Urinary bladder (tissue), 4 donors: Measurements from ENCODE around the gene FBF1. TPM values are rescaled to one million over a fixed set of nuclear protein-coding genes. Genes with fewer than 3 reads are reported as not detected.
"Not testable (repeated sequence)": the region's sequence is repeated elsewhere in the genome, so short reads cannot be mapped to it uniquely, and the experiment has no call there.

Source experiments
- DNase-seq: peaks from one replicate; pipeline ENCODE4 v3.0.0-alpha.2; 2015; ENCODE audit errors: extremely low spot score
- H3K27ac ChIP-seq: one replicate; pipeline ENCODE4 v1.5.1; 2013; ENCODE audit warnings: low read depth, mild to moderate bottlenecking, moderate library complexity
- H3K36me3 ChIP-seq: one replicate; pipeline ENCODE4 v1.6.1; 2013; ENCODE audit warnings: mild to moderate bottlenecking, moderate library complexity; ENCODE audit not compliant: insufficient read depth
- H3K4me1 ChIP-seq: one replicate; pipeline ENCODE4 v1.6.1; 2013; ENCODE audit warnings: mild to moderate bottlenecking, moderate library complexity; ENCODE audit not compliant: insufficient read depth
- H3K4me3 ChIP-seq: one replicate; pipeline ENCODE4 v1.5.1; 2013; ENCODE audit warnings: low read depth, low read length
- WGBS: extraction: QIAGEN DNeasy Blood & Tissue Kit; methylation state at CpG from one replicate; pipeline ENCODE4 v1.1.7; 2013; 5-methylcytosine and 5-hydroxymethylcytosine counted together
- polyA plus RNA-seq: library from polyadenylated mRNA; stranded (reverse); fragments of 200-250 nt; gene quantifications from one replicate; pipeline ENCODE4 v1.2.3, GENCODE V29; 2013
- total RNA-seq: library from RNA; depleted of rRNA; stranded (reverse); fragments of >200 nt; gene quantifications from one replicate; pipeline ENCODE4 v1.2.3, GENCODE V29; 2014
- donor health status: healthy with polysubstance abuse.
- donor health status: healthy.

FBF1 gene
- total and polyA plus RNA-seq, 2 donors: 7.9 to 10.7 TPM

- H3K4me3 ChIP-seq: no peak overlapping the region
- no peak for DNase-seq
- H3K27ac ChIP-seq: peak overlapping the region; percentile 76
- no peaks in the 10 kb centered on the region for H3K4me1 ChIP-seq
- WGBS: 50% methylated on average over 5 of the region's 5 CpGs
- no peaks in the 10 kb centered on the region for H3K36me3 ChIP-seq
Measured at GRCh38 chr17:75875940-75876189, 65.0 kb downstream of the FBF1 start.

- no peak for DNase-seq
- 60% methylated on average over 18 of the region's 18 CpGs for WGBS
- no peaks in the 10 kb centered on the region for H3K4me1 ChIP-seq
Measured at GRCh38 chr17:75875182-75875939, 65.5 kb downstream of the FBF1 start.

DNA sequence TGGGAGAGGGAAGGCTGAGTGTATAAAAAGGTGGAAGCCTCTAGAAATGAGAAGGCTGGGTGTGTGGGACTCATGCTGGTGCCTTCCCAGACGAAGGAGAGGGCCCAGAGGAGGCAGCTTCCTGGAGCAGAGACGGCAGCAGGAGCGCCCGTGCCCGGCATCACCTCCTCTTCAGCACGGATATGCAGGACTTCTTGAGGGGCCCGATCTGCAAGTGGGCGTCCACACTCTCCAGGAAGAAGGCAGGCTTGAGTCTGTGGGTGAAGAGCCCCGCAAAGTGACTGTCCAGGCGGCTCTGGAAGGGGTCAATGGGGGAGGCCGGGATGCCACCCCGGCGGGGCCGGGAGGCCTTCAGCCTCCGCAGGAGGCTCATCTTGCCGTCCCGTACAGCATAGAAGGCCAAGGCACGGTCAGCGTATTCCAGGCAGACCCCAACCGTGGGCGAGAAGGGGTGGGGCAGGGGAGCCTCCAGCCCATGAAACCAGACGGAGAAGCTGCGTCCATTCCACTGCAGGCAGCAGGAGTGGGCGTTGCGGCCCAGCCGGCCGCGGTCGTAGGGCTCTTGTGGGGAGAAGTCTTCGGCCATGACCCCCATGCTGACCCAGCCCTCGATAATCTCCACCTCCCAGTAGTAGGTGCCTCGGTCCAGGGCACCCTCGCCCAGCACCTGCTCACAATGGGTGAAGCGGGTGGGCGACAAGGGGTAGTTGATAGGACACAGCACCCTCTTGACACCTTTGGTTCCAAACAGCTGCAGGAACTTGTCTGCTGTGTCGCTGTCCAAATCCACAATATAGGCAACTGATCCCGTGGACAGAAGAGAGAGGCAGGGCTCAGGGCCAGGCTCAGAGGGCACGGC is 66.3 kb downstream of the FBF1 start:
- 87% methylated on average over 38 of the region's 38 CpGs for WGBS
- Histone ChIP-seq H3K27ac (no peak overlapping the region), H3K4me3 (no peak overlapping the region), H3K4me1 (no peaks in the 10 kb centered on the region), H3K36me3 (no peaks in the 10 kb centered on the region)
- no peak for DNase-seq

More at GRCh38 chr17:75875182-75875939, 65.5 kb downstream of the FBF1 start:
- no peaks in the 10 kb centered on the region for H3K36me3 ChIP-seq
- peak overlapping the region; percentile 76 for H3K27ac ChIP-seq
- H3K4me3 ChIP-seq: no peak overlapping the region

DNA sequence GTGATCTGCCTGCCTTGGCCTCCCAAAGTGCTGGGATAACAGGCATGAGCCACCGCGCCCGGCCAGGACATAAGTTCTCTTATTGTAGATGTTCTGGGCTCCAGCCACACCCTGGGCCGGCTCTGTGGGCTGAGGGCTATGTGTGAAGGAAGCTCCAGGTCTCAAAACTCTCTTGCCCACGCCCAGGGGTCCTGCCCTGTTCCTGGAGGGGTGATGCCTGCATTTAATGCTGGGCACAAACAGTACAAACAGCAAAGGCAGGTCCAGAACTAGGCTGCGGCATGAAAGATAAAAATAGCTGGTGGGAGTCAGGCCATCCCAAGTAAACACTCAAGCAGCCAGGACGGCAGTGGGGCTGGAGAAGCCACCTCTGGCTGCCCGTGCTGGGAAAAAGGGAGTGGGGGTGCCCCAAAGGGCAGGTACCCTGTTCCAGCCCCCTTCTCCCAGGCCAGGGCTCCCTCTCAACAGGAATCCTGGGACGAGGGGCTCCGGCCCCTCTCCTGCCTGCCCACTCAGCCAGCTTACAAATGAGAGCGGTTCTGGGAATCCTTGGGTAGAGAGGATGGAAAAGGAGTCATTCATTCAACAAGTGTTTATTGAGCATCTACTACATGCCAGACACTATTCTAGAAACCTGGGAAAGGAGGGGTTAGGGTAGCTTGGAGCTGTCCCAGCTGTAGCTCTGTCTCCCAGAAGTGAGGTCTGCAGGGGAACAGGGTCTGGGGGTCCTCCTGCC is 67.1 kb downstream of the FBF1 start:
- Histone ChIP-seq H3K4me1 (no peaks in the 10 kb centered on the region), H3K27ac (peak overlapping the region; percentile 12), H3K4me3 (no peak overlapping the region), H3K36me3 (no peaks in the 10 kb centered on the region)
- 50% methylated on average over 11 of the region's 11 CpGs for WGBS
- no peak for DNase-seq

GRCh38 chr17:75872434-75873351 is 68.1 kb downstream of the FBF1 start:
- Histone ChIP-seq H3K27ac (peak overlapping the region; percentile 73), H3K4me3 (no peak overlapping the region), H3K4me1 (no peaks in the 10 kb centered on the region), H3K36me3 (no peaks in the 10 kb centered on the region)
- DNase-seq: no peak
- WGBS: 27% methylated on average over 13 of the region's 13 CpGs

DNA sequence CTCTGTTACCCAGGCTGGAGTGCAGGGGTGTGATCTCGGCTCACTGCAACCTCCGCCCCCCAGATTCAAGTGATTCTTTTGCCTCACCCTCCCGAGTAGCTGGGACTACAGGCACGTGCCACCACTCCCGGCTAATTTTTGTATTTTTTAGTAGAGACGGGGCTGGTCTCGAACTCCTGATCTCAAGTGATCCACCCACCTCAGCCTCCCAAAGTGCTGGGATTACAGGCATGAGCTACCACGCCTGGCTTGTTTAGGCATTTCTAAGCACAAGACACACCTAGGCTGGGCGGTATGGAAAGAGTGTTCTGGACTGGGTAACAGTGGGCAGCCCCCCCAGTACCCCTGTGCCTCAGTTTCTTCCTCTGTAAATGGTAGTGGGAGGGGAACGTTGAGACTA is 70.6 kb downstream of the FBF1 start:
- H3K4me1 ChIP-seq, DNase-seq, H3K4me3 ChIP-seq, H3K36me3 ChIP-seq, H3K27ac ChIP-seq: not testable (repeated sequence)
- 47% methylated on average over 10 of the region's 10 CpGs for WGBS

- no peaks in the 10 kb centered on the region for H3K4me1 ChIP-seq
- DNase-seq: no peak
- WGBS: 23% methylated on average over 23 of the region's 23 CpGs
- H3K36me3 ChIP-seq: no peaks in the 10 kb centered on the region
- peak overlapping the region; percentile 67 for H3K27ac ChIP-seq
- H3K4me3 ChIP-seq: no peak overlapping the region
Measured at GRCh38 chr17:75869282-75870141, 71.3 kb downstream of the FBF1 start.

GRCh38 chr17:75868730-75869281 is 72.0 kb downstream of the FBF1 start:
- peak overlapping the region; percentile 67 for H3K27ac ChIP-seq
- not testable (repeated sequence) for H3K4me1 ChIP-seq, H3K4me3 ChIP-seq, H3K36me3 ChIP-seq, DNase-seq
- 76% methylated on average over 12 of the region's 12 CpGs for WGBS

DNA sequence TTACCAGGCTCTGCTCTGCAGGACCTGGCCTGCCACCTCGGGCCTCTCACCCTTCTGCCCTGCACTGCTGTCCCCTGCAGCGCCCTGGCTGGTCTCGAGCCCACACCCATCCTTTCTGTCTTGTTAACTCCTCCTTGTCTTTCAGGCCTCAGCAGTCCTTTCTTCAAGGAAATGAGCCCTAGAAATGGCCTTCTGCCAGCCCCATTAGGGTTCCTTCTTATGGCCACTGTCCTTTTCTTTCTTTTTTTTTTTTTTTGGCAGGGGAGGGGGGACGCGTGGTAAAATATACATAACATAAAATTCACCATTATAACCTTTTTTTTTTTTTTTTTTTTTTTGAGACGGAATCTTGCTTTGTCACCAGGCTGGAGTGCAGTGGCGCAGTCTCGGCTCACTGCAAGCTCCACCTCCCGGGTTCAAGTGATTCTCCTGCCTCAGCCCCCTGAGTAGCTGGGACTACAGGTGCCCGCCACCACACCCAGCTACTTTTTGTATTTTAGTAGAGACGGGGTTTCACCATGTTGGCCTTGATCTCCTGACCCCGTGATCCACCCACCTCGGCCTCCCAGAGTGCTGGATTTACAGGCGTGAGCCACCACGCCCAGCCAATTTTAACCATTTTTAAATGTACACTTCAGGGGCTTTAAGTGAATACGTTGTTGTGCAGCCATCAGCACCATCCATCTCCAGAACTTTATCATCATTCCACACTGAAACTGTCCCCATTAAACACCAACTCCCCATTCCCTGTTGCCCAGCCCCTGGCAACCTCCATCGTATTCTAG is 75.2 kb downstream of the FBF1 start:
- not testable (repeated sequence) for H3K36me3 ChIP-seq, H3K4me3 ChIP-seq, H3K4me1 ChIP-seq, DNase-seq, H3K27ac ChIP-seq
- WGBS: 74% methylated on average over 17 of the region's 17 CpGs

- DNase-seq, H3K4me1 ChIP-seq, H3K4me3 ChIP-seq, H3K36me3 ChIP-seq: not testable (repeated sequence)
- H3K27ac ChIP-seq: peak overlapping the region; percentile 46
- WGBS: 69% methylated on average over 4 of the region's 4 CpGs
Measured at GRCh38 chr17:75864887-75865286, 76.0 kb downstream of the FBF1 start.

DNA sequence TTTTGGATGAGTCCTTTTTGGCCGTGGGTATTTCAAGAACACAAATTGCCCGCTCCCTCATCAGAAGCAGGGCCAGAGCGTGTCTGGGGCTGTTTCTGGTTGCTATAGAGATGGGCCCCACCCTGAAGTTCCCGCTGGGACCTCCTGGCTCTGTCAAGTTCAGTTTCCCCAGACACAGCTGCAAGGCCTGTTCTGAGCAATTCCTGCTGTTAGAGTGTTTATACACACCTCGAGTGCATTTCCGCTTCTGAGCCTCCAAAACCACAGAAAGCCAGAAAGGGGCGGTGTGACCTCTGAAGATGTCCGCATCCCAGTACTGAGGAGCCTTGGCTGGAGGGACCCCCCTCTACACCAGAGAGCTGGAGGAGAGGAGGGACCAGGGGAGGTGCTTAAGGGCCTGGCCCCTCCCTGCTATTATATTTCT is 76.4 kb downstream of the FBF1 start:
- Histone ChIP-seq H3K4me3 (no peak overlapping the region), H3K27ac (peak overlapping the region; percentile 46), H3K4me1 (no peaks in the 10 kb centered on the region), H3K36me3 (no peaks in the 10 kb centered on the region)
- peak; percentile 83 for DNase-seq
- WGBS: 10% methylated on average over 8 of the region's 8 CpGs
